ENCODE results near the gene MBL2.

MBL2 gene

GRCh38 chr10:52771534-52772445, 794 bp downstream of the MBL2 start:
- DNase-seq = no peak

GRCh38 chr10:52770904-52771303, 1.7 kb downstream of the MBL2 start:
- no peak for DNase-seq

GRCh38 chr10:52769966-52770365, 2.6 kb downstream of the MBL2 start:
- no peak for DNase-seq

GRCh38 chr10:52768001-52768532, 4.5 kb downstream of the MBL2 start:
- no peak for DNase-seq

GRCh38 chr10:52762088-52762487, 10.5 kb downstream of the MBL2 start:
- no peak for DNase-seq

GRCh38 chr10:52759154-52759553, 13.4 kb downstream of the MBL2 start:
- no peak for DNase-seq

- DNase-seq = no peak
Observed at GRCh38 chr10:52758406-52758805, 14.2 kb downstream of the MBL2 start.

- no peak for DNase-seq
Observed at GRCh38 chr10:52757773-52758172, 14.8 kb downstream of the MBL2 start.

- DNase-seq = no peak
Observed at GRCh38 chr10:52756966-52757365, 15.6 kb downstream of the MBL2 start.

GRCh38 chr10:52756295-52756694, 16.3 kb downstream of the MBL2 start:
- DNase-seq = no peak

- DNase-seq = no peak
Observed at GRCh38 chr10:52755297-52756062, 17.1 kb downstream of the MBL2 start.

GRCh38 chr10:52752801-52753445, 19.7 kb downstream of the MBL2 start:
- DNase-seq = no peak

GRCh38 chr10:52752261-52752660, 20.3 kb downstream of the MBL2 start:
- no peak for DNase-seq

GRCh38 chr10:52751337-52751736, 21.2 kb downstream of the MBL2 start:
- no peak for DNase-seq

GRCh38 chr10:52750629-52751028, 22.0 kb downstream of the MBL2 start:
- DNase-seq = no peak

GRCh38 chr10:52747694-52748093, 24.9 kb downstream of the MBL2 start:
- DNase-seq = no peak

GRCh38 chr10:52746169-52746568, 26.4 kb downstream of the MBL2 start:
- no peak for DNase-seq

- DNase-seq = no peak
Observed at GRCh38 chr10:52744057-52744805, 28.4 kb downstream of the MBL2 start.

GRCh38 chr10:52742731-52743130, 29.9 kb downstream of the MBL2 start:
- DNase-seq = no peak

GRCh38 chr10:52741851-52742250, 30.7 kb downstream of the MBL2 start:
- no peak for DNase-seq

GRCh38 chr10:52740913-52741675, 31.5 kb downstream of the MBL2 start:
- DNase-seq = no peak

GRCh38 chr10:52740155-52740549, 32.4 kb downstream of the MBL2 start:
- no peak for DNase-seq

Data from CD4-positive, alpha-beta T cell treated with Interleukin-15 for 1 hour (primary cell).